Left cardiac atrium (tissue), 4 donors: Measurements from ENCODE around the gene METRNL. TPM values are rescaled to one million over a fixed set of nuclear protein-coding genes. Genes with fewer than 3 reads are reported as not detected.
"Not testable (repeated sequence)": the region's sequence is repeated elsewhere in the genome, so short reads cannot be mapped to it uniquely, and the experiment has no call there.

Experiments used
- ATAC-seq, 2 donors: fragments of 200-7000 bp; cut with Tn5 transposase; one replicate each; pipeline ENCODE4 v1.9.1; 2020; ENCODE audit warnings: mild to moderate bottlenecking in 2 of 2, moderate library complexity in 2 of 2
- DNase-seq: peaks from one replicate; pipeline ENCODE4 v3.0.0-alpha.2; 2020
- intact Hi-C, 2 donors: fragments of 100-400 bp; cut with DNase I; formaldehyde crosslinking; loops; one replicate each; pipeline versions ENCODE4 v1.14.1 to v1.15.1; 2022 to 2023
- total RNA-seq, 2 donors: library from RNA; stranded (reverse); fragmentation: NEBNext Ultra II Directional; extraction: Animal tissue kit (Norgen Biotek cat#: 25700); gene quantifications; one replicate each; pipeline ENCODE4 v1.2.1, GENCODE V29; 2021
- donor health status: DM: no; HTN: yes; CAD: no.
- donor health status: DM: no; HTN: yes; CAD: no; lungs with severe emphysema.
- donor health status: DM: yes; HTN: yes; CAD: no.
- donor health status: Dilated cardiomyopathy.

Gene METRNL
- total RNA-seq, 2 donors from 2014 or later: 50.4 to 84.4 TPM

DNA sequence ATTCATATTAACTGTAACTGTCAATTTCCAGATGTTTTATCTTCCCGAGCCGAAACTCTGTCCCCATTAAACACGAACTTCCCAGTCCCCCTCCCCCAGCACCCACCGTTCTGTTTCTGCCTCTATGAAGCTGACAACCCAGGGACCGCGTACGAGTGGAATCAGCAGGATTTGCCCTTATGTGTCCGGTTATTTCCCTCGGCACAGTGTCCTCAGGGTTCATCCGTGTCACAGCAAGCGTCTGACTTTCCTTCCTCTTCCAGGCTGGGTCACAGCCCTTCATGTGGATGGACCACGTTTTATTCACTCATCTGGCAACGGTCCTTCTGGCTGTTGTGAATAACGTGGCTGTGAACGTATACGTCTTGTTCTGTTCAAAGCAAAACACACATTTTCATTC is 31.3 kb downstream of the METRNL start:
- ATAC-seq (peak in 1 of 2 donors; percentile 8), DNase-seq (no peak)
- intact Hi-C loops: no loop called here

DNA sequence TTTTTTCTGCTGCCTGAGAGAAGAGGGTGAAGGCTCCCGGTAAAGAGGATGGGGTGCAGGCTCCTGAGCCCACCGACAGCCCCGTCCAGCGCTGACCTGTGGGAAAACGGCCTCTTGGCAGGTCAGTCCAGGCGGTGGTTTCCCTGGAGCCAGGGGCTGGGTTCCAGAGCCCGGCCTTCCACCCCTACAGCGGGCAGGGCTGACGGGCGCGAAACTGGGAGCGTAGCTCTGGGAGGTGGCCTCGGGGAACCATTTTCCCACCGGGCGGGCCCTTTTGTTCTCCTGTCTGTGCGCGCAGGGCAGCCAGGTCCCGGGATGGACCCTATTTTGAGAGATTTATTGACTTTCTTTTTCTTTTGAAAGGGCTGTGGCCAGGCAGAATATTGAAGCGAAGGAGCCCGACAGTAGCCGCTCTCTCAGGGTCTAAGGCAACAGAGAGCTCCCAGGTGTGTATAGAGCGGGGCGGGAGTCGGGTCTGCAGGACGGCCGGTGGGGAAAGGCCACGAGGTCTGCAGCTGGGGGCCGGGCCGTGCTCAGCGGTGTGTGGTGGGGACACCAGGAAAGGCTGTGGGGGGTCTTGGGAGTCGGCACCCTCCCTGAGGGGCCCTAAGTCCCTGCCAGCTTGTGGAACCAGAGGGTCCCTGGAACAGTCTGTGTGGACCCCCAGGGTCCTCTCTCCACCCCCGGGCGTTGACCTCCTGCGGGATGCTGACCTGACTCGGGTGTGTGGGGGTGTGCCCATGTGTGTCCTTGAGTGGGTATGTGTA is 32.3 kb downstream of the METRNL start:
- intact Hi-C loops: no loop called here
- no peak for DNase-seq
- no peak for ATAC-seq

DNA sequence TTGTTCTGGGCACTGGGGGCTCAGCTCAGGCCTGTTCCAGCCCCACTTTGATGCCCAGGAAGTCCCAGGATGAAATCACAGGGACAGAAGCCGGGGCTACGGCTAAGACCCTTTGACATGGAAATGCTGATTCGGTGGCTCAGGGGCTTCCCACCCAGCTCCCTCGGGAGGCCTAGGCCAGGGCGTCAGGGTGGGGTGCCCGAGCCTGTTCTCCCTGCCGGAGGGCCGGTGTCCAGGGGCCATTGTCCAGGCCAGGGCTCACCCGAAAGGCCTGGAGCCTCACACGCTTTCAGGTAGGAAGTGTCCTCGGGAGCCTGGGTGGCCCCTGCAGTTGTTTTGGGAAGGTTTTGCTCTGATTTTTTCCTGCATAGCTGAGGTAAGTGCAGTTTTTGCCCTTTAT is 34.0 kb downstream of the METRNL start:
- intact Hi-C loops: no loop called here
- peak; percentile 17 for DNase-seq
- no peak for ATAC-seq

DNA sequence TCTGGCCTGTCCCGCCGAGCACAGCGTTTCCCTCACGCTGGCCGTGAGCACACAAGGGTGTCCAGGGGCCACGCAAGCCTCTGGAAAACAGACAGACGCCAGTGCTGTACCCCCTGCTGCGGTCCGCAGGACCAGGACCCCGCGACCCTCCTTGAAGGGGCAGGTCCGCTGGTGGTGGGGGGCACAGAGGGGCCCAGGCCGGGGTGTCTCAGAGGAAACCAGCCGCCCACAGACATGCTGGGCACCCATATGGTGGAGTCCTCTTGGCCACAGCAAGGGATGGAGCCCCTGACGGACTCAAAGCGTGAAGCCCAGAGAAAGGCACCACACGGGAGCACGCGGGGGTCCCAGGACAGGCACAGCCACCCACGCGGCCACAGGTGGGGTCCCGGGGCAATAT is 34.4 kb downstream of the METRNL start:
- peak; percentile 17 for DNase-seq

DNA sequence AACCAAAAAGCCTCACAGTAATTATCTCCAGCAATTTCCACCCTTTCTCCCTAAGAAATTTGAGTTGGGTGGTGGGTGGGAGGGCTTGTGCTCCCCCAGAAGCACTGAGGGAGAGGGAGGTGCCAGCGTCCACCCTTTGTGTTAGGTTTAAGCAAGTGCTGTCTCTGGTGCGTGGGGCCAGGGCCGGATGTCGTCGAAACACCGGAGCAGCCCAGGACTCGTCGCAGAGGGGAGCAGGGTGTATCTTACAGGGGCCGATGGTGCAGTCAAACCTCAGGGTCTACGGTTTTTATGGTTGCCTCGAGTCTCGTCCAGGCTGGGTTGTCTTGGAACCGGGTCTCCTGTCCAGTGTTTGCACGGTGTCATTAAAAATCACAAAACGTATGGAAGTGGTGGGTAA is 35.3 kb downstream of the METRNL start:
- ATAC-seq (no peak), DNase-seq (no peak)
- intact Hi-C loops: no loop called here

More for the DNA sequence above, 34.4 kb downstream of the METRNL start:
- intact Hi-C loops: no loop called here
- no peak for ATAC-seq

DNA sequence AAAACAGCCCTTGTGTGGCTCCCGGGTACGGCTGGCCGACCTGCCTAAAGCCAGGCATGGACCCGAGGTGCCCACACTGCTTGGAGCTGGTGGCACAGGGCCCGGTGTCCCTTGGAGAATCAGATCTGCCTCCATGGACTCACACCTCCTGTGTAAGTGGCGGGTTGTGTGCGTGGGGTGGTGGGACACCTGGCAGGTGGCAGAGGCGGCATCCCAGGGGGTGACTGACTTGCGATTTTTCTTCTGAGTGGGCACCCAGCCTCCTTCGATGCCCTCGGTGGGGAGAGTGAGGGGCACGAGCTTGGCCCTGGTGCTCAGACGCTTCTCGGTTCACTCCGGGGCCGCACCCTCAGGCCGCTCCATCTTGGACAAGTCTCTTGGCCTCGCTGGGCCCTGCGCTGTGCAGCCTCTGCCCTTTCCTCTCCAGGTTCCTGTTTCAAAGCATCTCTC is 35.8 kb downstream of the METRNL start:
- intact Hi-C loops: no loop called here
- peak; percentile 15 for DNase-seq
- no peak for ATAC-seq

DNA sequence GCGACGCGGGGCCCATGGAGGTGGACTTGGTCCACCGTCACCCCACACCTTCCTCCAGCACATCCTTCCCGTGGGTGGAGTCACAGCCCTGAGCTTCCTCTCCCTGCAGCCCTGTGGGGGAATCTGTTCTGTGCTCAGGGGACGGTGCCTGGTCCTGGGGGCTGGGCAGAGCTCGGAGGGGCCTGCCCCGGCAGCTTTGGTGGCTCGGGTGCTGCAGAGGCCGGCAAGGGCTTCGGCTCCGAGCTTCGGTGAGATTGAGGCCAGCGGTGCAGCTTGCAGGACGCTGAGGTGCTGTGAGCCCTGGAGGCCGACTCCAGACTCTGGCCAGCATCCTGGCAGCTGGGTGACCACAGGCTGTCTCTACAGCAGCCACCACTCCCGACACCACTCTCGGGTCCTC is 36.4 kb downstream of the METRNL start:
- ATAC-seq (no peak), DNase-seq (no peak)
- intact Hi-C loops: no loop called here

DNA sequence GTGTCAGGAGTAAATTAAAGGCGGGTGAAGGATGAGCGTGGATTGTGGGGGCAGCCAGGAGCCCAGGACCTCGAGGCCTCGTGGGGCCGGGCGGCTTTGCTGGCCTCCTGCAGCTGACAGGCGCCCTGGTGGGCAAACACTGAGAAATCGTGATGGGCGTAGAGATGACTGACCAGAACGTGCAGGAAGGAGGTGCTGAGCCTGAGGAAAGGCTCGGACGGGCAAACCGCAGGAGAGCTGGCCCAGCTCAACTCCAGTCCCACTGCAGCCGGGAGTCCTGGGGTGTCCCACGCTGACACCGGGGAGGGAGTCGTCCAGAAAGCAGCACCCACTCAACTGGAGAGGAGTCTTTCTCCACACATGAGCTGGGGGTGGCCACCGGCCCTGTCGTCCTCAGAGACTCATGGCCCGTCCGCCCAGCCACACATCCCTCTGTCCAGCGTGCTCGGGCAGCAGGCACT is 36.9 kb downstream of the METRNL start:
- intact Hi-C loops: no loop called here
- no peak for ATAC-seq
- peak; percentile 17 for DNase-seq

DNA sequence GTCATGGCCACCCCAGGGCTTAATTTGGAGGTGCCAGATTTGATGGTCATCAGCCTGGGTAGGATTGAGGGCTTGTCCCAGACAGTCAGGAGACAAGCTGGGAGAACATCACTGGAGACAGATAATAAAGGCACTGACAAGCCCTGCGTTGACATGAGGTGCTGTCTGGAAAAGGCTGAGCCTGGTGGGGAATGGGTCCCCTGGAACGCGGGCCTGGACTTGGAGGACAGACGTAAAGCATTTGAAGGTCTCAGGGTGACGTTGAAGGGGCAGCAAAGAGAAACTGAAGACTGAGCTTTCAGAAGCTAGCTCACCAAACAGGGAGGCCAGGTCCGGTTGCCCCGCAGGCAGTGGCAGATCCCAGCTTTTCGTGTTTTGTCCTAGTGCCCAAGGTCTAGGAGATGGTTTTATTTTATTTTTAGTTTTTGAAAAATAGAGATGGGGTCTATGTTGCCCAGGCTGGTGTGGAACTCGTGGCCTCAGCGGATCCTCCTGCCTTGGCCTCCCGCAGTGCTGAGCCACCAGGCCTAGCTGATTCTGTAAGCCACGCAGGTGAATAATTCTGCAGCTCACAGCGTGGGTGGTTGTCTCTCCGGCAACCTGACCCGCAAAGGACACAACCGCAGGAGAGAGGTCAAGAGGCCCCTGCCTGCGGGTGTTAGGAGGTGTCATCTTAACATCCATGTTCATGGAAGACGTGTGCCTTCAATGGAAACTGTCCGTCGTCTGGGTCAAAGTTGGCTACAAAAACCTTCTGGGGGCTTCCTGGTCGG is 37.6 kb downstream of the METRNL start:
- DNase-seq (peak; percentile 12), ATAC-seq (no peak)
- intact Hi-C loops: no loop called here

DNA sequence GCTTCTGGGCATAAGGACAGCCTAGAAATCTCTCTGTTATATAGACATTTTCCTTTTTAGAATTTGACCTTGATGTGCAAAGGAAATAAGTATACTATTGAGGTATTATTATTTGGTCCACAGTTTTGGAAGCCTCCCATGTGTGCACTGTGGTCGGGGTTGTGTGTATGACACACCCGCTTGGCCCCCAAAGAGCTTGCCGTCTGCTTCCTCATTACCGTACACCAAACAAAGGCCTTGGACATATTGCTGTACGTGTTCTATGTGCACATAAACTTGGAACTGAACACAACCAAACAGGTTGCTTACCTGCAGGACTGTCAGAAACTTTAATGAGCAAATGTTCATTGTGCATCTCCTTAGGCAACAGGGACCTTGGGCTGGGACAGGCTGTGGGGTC is 38.2 kb downstream of the METRNL start:
- no peak for DNase-seq
- intact Hi-C loops: no loop called here
- ATAC-seq: no peak

DNA sequence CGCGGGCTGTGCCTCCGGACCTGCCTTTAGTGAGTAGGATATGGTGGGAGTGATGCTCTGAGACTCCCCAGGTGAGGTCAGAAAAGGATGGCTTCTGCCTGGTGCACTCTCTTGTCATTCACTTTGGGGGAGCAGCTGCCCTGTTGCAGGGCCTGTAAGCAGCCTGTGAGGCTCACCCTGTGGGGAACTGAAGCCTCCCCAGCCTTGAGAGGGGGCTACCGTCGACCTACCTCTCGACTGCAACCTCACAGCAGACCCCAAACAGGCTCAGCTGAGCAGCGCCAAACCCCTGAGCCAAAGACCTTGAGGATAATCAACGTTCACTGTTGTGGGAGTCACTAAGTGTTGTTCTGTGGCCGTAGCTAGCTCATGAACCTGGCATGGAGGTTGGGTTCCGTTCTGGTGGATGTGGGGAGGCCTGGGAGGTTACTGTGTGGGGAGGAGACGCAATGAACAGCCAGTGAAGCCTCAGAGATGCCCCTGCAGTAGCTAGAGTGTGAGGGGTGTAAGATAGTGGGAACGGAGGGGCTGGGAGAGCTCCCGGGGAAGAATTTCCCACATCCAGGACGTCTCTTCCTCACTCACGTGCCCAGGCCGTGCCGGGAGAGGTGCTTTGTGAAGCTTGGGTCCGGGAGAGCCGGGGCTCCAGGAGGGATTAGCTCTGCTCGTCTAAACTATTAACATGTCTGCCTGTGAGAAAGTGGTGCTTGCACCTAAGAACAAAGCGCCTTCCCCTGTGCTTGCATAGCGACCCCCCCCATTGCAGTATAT is 38.8 kb downstream of the METRNL start:
- intact Hi-C loops: no loop called here
- no peak for ATAC-seq
- peak; percentile 13 for DNase-seq

DNA sequence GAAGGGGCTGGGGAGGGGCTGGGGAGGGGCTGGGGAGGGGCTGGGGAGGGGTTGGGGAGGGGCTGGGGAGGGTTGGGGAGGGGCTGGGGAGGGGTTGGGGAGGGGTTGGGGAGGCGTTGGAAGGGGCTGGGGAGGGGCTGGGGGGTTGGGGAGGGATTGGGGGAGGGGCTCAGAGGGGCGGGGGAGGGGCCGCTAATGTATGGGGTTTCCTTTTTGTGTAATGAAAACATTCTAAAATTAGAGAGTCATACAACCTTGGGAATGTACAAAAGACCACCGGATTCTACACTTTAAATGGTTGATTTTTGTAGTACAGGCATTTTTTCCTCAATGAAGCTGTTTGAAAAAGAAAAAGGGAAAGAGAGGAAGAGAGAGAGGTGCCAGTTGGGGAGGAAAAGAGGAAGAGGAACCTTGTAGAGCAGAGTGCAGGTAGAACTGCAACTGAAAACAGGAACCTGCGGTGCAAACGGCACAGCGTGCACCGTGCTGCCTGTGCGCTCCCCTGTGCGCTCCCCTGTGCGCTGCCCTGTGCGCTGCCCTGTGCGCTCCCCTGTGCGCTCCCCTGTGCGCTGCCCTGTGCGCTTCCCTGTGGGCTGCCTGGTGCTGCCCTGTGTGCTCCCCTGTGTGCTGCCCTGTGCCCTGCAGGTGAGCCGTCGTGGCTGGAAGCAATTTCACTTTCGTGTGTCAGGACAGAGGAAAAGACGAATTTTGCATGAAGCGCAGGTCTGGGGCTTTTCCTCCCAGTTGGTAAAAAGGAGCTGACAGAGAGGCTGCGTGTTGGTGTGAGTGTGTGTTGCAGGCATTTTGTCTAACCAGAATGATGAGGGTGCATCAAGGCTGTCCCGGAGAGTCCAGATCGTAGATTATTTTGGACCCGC is 40.8 kb downstream of the METRNL start:
- DNase-seq (no peak), ATAC-seq (no peak)
- intact Hi-C loops: no loop called here

DNA sequence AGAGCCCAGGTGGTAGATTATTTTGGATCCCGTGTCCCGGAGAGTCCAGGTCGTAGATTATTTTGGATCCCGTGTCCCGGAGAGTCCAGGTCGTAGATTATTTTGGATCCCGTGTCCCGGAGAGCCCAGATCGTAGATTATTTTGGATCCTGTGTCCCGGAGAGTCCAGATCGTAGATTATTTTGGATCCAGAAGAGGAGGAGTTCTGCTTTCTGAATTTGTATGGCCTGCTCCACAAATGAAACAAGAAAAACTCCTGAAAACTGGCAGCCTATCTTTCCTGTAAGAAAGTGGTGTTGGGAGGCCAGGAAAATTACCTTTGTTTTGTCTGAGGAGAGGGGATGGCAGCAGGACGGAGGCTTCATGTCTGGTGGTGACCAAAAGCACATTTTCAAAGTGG is 42.1 kb downstream of the METRNL start:
- ATAC-seq, intact Hi-C loops, DNase-seq: not testable (repeated sequence)

DNA sequence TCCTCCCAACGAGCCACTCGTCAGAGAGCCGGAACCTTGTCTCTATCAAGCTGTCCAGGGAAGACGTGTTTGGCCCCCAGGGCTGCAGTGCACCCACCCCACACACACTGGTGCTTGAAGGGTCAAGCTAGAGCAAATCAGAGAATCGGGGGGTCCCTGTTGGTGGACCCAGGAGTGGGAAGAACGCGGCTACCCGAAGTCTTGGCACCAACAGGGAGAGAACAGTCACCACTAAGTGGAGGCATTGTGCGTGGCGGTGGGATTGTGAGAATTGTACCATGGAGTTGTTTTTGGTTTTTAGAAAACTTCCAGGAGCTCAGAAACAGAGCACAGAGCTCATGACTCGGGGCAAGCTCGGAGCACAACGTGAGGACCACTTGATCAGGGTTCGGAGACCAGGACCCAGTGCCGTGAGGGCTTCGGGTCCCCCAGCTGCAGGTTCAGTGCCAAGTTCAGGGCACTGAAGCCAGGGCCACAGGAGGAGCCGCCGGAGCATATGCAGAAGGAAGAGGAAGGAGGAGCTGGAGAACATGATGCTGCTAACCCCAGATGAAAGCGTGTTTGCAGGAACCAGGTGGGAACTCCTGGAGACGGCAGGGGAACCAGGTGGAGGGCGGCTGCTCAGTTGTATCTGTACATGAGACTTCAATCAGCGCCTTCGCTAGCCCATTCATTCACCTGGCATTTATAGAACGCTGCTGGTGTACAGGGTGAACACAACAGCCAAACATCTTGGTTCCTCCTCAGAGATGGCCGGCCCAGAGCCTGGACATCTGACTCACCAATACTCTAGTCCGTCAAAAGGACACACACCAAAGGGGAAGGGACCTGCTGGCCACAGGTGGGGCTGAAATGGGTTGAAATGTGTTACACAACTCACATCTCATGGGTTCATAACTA is 42.8 kb downstream of the METRNL start:
- DNase-seq (no peak), ATAC-seq (no peak)
- intact Hi-C loops: no loop called here

DNA sequence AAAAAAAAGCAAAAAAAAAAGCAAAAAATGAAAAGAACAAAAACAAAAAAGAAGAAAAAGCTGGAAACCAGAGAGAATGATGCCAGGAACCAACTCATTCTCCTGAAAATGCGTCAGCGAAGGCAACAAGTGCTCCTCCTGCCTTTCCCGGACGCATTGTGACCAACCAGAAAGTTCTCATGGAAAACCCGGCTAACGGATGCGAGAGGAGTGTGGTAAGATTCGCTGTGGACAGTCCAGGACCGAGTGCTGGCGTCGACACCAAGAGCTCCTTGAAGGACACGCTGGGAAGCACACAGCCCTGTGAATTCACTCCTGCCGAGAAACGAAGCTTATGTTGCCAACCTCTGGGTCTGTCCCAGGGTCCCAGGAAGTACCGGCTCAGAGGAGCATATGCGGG is 43.4 kb downstream of the METRNL start:
- intact Hi-C loops: no loop called here
- DNase-seq: no peak

DNA sequence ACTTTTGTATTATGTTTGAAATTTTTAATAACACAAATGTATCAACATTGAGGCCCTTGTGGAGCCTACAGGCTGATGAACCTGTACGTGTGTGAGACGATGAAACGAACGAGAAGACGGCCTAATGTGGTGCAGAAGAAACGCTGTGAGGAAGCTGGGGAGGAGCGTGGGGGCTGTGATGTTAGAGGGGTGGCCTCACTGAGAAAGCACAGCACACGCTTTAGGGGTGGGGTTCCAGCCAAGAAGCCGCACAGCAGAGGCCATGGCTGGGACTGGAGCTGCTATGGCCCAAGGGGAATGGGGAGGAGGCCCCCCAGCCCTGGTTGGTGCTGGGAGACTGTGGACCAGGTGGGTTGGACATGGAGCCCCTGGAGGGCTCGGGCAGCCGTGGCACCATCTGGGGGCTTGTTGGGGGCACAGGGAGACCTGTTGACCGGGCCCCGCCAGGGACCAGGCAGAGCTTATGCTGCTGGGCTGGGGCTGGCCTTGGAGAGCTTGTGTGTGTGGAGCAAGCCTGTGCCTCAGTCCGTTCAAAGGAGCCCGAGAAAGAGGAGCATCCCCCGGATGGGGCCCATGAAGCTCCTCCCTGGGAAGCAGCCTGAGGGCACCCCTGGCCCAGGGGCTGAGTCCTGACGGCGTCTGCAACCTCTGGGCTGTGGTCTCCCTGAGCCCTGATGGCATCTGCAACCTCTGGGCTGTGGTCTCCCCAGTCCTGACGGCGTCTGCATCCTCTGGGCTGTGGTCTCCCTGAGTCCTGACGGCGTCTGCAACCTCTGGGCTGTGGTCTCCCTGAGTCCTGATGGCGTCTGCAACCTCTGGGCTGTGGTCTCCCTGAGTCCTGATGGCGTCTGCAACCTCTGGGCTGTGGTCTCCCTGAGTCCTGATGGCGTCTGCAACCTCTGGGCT is 44.7 kb downstream of the METRNL start:
- ATAC-seq (no peak), DNase-seq (no peak)
- intact Hi-C loops: no loop called here

More for the DNA sequence above, 43.4 kb downstream of the METRNL start:
- no peak for ATAC-seq
